ENCODE measurements around the gene RMND5B.

The RMND5B gene

GRCh38 chr5:178149199-178149932 lies 18.6 kb downstream of the RMND5B start:
- no peak for DNase-seq (ENCODE audit: low read depth, low spot score)
- H3K9ac ChIP-seq (ENCODE audit: insufficient read length) = no peak overlapping the region
- no peak for TF ChIP-seq FOXP2 (optimal IDR thresholded peaks at IDR 0.05; ENCODE audit: control extremely low read depth, extremely low read length, insufficient read depth)
- no peak for TF ChIP-seq EZH2 (IDR thresholded peaks at IDR 0.05)
- TF ChIP-seq POLR2AphosphoS5 (IDR thresholded peaks at IDR 0.05; ENCODE audit: borderline replicate concordance, low read depth, low read length) = no peak; the same call in 1 of the 2 replicates
- H3K36me3 ChIP-seq (ENCODE audit: insufficient read depth, low read length) = peaks cover 71% of the 10 kb centered on the region
- no peak overlapping the region for H3K4me3 ChIP-seq
- no peak overlapping the region for H3K27ac ChIP-seq
- H3K9me3 ChIP-seq (ENCODE audit: low read depth, low read length) = no peaks in the 10 kb centered on the region

- no peaks in the 10 kb centered on the region for H3K9me3 ChIP-seq (ENCODE audit: low read depth, low read length)
- no peak overlapping the region for H3K27ac ChIP-seq
- no peak for DNase-seq (ENCODE audit: low read depth, low spot score)
- H3K36me3 ChIP-seq (ENCODE audit: insufficient read depth, low read length) = peaks cover 65% of the 10 kb centered on the region
- no peak overlapping the region for H3K9ac ChIP-seq (ENCODE audit: insufficient read length)
- no peak overlapping the region for H3K4me3 ChIP-seq
- TF ChIP-seq FOXP2 (optimal IDR thresholded peaks at IDR 0.05; ENCODE audit: control extremely low read depth, extremely low read length, insufficient read depth) = no peak
Measured at GRCh38 chr5:178150977-178151734, 20.3 kb downstream of the RMND5B start.

- H3K4me3 ChIP-seq = peak overlapping the region; percentile 84
- DNase-seq (ENCODE audit: low read depth, low spot score) = no peak
- TF ChIP-seq EZH2 (IDR thresholded peaks at IDR 0.05) (no peak), POLR2AphosphoS5 (IDR thresholded peaks at IDR 0.05; ENCODE audit: borderline replicate concordance, low read depth, low read length) (no peak; the same call in 1 of the 2 replicates), FOXP2 (optimal IDR thresholded peaks at IDR 0.05; ENCODE audit: control extremely low read depth, extremely low read length, insufficient read depth) (no peak)
- peak overlapping the region; percentile 80 for H3K9ac ChIP-seq (ENCODE audit: insufficient read length)
- H3K27ac ChIP-seq = no peak overlapping the region
- H3K9me3 ChIP-seq (ENCODE audit: low read depth, low read length) = no peaks in the 10 kb centered on the region
- H3K36me3 ChIP-seq (ENCODE audit: insufficient read depth, low read length) = peaks cover 48% of the 10 kb centered on the region
Measured at GRCh38 chr5:178152491-178153444, 22.0 kb downstream of the RMND5B start.

DNA sequence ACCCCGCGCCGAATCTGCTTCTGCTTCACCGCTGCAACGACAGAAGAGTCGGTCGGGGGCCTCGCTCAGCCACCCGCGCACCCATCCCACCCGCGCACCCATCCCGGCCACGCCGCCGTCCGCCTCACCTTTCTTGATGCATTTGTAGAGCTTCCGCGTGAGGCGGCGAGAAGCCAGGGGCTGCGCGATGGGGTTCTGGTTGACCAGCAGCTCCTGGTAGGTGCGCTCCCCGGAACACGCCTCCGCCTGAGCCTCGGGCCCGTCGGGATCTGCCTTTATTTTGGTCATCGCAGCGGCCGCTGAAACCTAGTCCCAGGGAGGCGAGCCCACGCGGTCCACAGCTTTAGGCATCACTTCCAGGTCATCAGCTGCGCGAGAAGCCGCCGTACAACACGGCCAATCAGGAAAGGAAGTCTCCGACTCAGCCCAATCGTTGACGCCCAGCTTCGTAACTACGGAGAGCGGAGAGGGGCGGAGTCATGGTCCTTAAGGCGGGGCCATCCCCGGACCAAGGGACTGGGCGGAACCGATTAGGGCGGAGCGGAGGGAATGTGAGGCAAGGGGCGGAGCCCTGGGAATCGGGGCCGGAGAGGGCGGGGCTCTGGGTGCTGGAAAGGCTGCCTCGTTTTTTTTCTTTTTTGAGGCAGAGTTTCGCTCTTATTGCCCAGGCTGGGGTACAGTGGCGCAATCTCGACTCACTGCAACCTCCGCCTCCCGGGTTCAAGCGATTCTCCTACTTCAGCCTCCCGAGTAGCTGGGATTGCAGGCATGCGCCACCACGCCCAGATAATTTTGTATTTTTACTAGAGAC lies 22.9 kb downstream of the RMND5B start, which contains the start of gene NHP2:
NHP2 (minus strand) TSS at position 356 of the 811 bp plus-strand sequence; CDS start at position 288, 68 bp downstream.
- Histone ChIP-seq H3K9ac (ENCODE audit: insufficient read length) (peak within 1 kb of the TSS; percentile 80), H3K36me3 (ENCODE audit: insufficient read depth, low read length) (peaks cover 39% of the 10 kb centered on the region; the same call in 1 of the 2 replicates), H3K27ac (no peak within 1 kb of the TSS), H3K4me3 (peak within 1 kb of the TSS; percentile 84), H3K9me3 (ENCODE audit: low read depth, low read length) (no peaks in the 10 kb centered on the region)
- DNase-seq (ENCODE audit: low read depth, low spot score) = peak; percentile 93
- TF ChIP-seq POLR2AphosphoS5 (IDR thresholded peaks at IDR 0.05; ENCODE audit: borderline replicate concordance, low read depth, low read length) (peak; percentile 79), EZH2 (IDR thresholded peaks at IDR 0.05) (no peak)

- no peak overlapping the region for H3K4me3 ChIP-seq
- peaks cover 25% of the 10 kb centered on the region; the same call in 1 of the 2 replicates for H3K36me3 ChIP-seq (ENCODE audit: insufficient read depth, low read length)
- DNase-seq (ENCODE audit: low read depth, low spot score) = no peak
- no peak for TF ChIP-seq FOXP2 (optimal IDR thresholded peaks at IDR 0.05; ENCODE audit: control extremely low read depth, extremely low read length, insufficient read depth)
- no peak for TF ChIP-seq EZH2 (IDR thresholded peaks at IDR 0.05)
- TF ChIP-seq POLR2AphosphoS5 (IDR thresholded peaks at IDR 0.05; ENCODE audit: borderline replicate concordance, low read depth, low read length) = no peak
- no peaks in the 10 kb centered on the region for H3K9me3 ChIP-seq (ENCODE audit: low read depth, low read length)
- H3K27ac ChIP-seq = no peak overlapping the region
- no peak overlapping the region for H3K9ac ChIP-seq (ENCODE audit: insufficient read length)
Measured at GRCh38 chr5:178155065-178155464, 24.3 kb downstream of the RMND5B start.

- H3K4me3 ChIP-seq = no peak overlapping the region
- no peak for TF ChIP-seq EZH2 (IDR thresholded peaks at IDR 0.05)
- no peaks in the 10 kb centered on the region for H3K36me3 ChIP-seq (ENCODE audit: insufficient read depth, low read length)
- DNase-seq (ENCODE audit: low read depth, low spot score) = no peak
- H3K9me3 ChIP-seq (ENCODE audit: low read depth, low read length) = no peaks in the 10 kb centered on the region
- no peak overlapping the region for H3K27ac ChIP-seq
- H3K9ac ChIP-seq (ENCODE audit: insufficient read length) = no peak overlapping the region
Measured at GRCh38 chr5:178160176-178160575, 29.4 kb downstream of the RMND5B start.

DNA sequence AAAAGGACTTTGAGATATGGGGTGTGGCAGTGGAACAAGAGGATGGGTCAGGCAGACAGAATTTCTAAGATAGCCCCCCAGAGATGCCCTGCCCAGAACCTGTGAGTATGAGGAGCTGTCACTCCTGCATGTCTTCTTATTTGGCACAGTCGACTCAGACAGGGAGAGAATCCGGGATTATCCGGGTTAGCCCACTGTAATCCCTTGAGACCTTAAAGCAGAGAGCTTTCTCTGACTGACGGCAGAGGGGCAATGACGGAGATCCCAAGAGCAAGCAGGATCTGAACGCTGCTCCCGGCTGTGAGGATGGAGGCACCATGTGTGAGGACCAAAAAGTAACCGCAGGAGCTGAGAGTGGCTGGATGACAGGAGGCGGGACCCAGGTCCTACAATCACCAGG lies 31.7 kb downstream of the RMND5B start:
- DNase-seq (ENCODE audit: low read depth, low spot score) = no peak
- Histone ChIP-seq H3K36me3 (ENCODE audit: insufficient read depth, low read length) (no peaks in the 10 kb centered on the region), H3K4me3 (no peak overlapping the region), H3K27ac (no peak overlapping the region), H3K9ac (ENCODE audit: insufficient read length) (no peak overlapping the region), H3K9me3 (ENCODE audit: low read depth, low read length) (no peaks in the 10 kb centered on the region)
- no peak for TF ChIP-seq EZH2 (IDR thresholded peaks at IDR 0.05)
- TF ChIP-seq FOXP2 (optimal IDR thresholded peaks at IDR 0.05; ENCODE audit: control extremely low read depth, extremely low read length, insufficient read depth) = no peak
- no peak for TF ChIP-seq POLR2AphosphoS5 (IDR thresholded peaks at IDR 0.05; ENCODE audit: borderline replicate concordance, low read depth, low read length)
